ENCODE results near the gene GOSR1.

DNA sequence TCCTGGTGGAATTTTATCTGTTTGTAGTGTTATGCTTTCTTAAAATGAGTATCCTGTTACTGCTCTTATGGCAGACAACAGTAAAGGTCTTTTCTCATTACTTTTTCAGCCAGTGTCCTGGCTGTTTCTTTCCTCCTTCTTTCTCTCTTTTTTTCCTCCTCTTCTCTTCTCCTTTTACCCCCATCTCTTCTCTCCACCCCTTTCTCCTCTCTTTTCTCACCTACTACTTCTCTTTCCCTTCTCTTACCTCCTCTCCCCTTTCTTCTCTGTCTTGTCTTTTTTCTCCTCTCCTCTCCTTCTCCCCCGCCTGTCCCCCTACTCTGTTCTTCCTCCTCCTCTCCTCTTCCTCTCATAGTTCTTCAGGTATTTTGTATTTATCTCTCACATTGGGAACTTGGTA, 49.6 kb upstream of the GOSR1 start:
- TF ChIP-seq, protein P1, sequence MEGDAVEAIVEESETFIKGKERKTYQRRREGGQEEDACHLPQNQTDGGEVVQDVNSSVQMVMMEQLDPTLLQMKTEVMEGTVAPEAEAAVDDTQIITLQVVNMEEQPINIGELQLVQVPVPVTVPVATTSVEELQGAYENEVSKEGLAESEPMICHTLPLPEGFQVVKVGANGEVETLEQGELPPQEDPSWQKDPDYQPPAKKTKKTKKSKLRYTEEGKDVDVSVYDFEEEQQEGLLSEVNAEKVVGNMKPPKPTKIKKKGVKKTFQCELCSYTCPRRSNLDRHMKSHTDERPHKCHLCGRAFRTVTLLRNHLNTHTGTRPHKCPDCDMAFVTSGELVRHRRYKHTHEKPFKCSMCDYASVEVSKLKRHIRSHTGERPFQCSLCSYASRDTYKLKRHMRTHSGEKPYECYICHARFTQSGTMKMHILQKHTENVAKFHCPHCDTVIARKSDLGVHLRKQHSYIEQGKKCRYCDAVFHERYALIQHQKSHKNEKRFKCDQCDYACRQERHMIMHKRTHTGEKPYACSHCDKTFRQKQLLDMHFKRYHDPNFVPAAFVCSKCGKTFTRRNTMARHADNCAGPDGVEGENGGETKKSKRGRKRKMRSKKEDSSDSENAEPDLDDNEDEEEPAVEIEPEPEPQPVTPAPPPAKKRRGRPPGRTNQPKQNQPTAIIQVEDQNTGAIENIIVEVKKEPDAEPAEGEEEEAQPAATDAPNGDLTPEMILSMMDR (IDR thresholded peaks at IDR 0.05; ENCODE audit: low read length), result no peak
- no peak for TF ChIP-seq EZH2phosphoT487 (IDR thresholded peaks at IDR 0.05; ENCODE audit: low read length)
- TF ChIP-seq EZH2 (optimal IDR thresholded peaks at IDR 0.05; ENCODE audit: low read depth, low read length), result no peak
